Superior temporal gyrus (tissue), 1 donor: Measurements from ENCODE around the gene DNMBP.
"Not testable (repeated sequence)": the region's sequence is repeated elsewhere in the genome, so short reads cannot be mapped to it uniquely, and the experiment has no call there.

Experiments used
- DNase-seq: peaks from one replicate; pipeline ENCODE4 v3.0.0-alpha.2; 2016; ENCODE audit errors: extremely low spot score

Gene DNMBP

DNA sequence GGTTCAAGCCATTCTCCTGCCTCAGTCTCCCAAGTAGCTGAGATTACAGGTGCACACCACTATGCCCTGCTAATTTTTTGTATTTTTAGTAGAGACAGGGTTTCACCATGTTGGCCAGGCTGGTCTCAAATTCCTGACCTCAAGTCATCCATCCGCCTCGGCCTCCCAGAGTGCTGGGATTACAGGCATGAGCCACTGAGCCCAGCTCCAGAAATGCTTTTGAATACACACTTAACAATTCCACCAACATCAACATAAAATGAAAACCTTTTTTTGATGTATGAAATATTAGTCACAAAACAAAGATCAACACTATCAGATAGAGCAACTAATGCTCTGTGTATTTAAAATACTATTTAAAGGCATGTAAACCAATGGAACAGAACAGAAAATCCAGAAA is 63.7 kb downstream of the DNMBP start:
- DNase-seq = not testable (repeated sequence)

DNA sequence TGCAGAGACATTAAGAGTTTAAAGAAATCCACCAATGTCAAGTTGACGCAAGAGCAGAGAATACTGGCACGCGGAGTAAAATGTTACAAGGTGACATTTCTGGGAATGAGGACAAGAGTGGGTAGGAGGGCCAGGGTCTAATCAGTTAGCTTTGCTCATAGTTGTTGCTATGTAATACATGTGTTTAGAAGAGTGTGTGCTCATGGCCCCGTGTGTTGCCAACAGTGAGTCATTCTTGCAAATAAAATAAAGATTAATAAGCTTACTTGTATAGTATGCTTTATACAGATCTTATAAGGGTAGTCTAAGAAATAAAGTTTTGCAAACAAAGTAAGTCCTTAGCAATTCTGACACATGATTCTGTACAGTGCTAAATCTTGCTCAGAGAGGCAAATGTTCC is 64.5 kb downstream of the DNMBP start:
- no peak for DNase-seq

DNA sequence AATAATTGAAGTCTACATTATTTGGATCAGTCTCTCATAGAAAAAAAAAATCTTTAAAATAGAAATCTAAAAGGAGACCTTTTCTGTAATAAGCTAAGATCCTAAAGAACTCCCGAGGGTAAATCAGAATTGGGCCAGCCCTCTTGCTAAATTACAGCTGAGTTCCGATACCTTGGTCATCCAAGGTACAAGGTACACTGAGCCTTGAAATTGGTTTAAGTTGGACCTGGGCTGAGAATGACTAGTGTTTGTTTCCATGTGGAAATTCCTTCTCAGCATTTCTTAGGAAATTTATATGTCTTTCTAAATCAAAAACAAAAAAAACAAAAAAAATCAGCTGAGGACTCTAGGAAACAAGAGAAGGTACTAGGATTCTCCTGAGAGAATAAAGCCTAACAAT is 64.9 kb downstream of the DNMBP start:
- no peak for DNase-seq

DNA sequence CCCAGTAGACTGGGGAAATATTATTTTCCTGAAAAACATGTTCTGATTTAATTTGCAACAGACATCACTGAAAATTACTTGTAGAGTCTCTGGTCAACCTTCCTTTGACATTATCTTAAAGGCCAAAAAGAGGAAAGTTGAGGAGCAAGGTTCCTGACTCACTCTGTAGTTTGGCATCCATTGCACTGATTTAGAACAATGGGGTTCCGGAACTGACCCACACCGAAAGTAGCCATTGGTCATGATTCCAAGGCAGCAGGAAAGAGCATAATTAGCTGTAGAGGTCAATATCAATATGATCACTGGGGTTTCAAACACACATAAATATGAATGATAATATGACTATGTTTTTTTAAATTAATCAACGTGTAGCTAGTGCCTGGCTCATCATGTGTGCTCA is 65.8 kb downstream of the DNMBP start:
- DNase-seq = no peak

DNA sequence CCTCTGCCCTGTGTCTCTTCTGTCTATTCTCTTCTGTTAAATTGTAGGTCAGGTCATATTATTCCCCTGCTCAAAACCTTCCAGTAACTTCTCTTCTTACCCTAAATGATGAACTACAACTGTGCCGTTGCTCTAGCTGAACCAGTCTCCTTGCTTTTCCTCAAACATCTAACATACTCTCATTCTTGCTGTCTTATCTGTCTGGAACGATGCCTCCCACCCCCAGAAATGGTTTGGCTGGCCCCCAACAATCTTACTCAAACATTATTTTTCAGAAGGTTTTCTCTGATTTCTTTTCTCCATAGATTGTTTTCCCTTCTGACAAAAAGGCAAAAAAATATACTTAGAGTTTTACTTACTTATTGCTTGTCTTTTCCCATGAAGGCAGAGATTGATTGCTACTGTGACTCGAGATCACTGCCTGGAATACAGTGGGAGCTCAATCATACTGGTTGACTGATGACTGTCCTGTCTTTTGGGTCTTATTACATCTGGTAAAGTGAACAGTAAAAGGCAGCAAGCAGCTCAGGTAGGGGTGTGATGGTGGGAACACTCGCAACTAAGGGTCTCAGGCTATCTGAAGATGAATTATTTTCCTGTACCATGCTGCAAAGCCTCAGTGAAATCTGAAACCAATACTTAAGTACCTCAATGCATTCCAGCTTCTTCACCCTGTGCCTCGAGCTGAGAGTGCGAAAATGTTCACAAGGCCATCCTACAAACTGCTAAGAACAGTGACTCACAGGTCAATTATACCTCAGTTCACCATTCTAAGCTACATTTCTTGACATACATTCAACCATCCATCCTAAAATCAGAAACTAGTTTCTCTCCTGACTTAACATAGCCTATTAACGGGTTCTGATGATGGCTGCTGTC is 67.6 kb downstream of the DNMBP start:
- no peak for DNase-seq

DNA sequence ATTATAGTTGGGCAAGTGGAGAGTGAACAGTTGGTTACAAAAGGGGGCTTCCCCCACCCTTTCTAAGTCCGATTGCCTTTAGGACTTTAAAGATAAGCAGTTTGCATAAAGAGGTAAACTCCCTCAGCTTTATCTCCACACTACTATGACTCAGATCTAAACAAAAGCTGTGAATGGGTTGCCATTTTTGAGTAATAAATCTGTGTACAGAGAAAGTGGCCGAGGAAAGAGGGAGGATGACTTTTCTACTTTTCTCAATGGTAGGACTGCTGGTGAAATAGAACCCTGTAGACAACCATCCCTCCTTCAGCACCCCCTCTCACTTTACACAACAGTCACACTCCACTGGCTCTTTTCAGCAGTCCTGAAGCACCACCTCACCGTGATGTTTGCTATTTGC is 71.2 kb downstream of the DNMBP start:
- no peak for DNase-seq

DNA sequence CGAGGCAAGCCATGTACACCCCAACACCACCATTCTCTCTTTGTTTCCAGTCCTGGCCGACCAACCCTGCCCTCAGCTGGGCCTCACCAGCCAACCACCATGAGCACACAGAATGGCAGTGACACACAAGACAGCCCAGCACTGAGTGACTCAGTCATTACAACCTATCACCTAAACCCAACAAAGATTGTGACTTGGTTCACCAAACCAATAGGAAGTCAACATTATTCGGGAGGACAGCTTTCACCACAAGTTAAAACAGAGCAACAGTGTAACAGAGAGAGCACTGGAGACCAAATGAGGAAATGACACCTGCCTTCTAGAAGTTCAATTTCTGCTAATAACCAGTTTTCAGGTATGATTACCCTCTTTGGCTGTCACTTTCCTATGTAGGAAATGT is 72.1 kb downstream of the DNMBP start:
- no peak for DNase-seq

DNA sequence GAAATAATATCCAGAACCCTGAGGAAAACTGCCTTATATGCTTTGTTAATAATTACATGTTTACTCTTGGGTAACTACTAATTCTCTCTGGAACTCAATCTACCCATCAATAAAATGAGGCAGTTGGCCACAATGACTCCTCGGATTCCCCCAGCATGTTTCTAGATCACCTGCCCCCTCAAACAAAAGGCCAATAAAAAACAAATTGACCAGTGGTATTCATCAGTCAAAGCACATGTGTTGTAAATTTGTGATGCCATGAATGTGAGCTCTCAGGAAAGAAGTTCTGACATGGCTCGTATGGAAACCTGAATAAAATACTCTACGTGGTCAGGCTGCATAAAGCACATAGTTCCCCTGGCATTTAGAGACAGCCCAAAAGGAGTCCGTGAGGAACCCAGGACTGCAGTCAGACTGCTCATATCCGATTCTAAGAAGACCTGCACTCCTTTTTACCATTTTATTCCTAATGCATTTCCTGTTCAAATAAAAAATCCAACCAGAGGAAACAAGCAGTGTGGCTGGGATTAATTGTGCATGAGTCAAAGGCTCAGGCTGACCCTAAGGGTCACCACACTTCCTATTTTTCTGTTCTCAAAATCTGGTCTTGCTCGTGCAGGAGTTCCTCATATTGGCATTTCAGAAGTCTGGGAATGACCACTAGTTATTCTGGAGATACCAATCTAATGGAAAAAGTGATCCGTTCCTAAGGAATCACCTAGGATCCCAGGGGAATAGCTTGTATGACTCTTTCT is 77.4 kb downstream of the DNMBP start:
- not testable (repeated sequence) for DNase-seq

DNA sequence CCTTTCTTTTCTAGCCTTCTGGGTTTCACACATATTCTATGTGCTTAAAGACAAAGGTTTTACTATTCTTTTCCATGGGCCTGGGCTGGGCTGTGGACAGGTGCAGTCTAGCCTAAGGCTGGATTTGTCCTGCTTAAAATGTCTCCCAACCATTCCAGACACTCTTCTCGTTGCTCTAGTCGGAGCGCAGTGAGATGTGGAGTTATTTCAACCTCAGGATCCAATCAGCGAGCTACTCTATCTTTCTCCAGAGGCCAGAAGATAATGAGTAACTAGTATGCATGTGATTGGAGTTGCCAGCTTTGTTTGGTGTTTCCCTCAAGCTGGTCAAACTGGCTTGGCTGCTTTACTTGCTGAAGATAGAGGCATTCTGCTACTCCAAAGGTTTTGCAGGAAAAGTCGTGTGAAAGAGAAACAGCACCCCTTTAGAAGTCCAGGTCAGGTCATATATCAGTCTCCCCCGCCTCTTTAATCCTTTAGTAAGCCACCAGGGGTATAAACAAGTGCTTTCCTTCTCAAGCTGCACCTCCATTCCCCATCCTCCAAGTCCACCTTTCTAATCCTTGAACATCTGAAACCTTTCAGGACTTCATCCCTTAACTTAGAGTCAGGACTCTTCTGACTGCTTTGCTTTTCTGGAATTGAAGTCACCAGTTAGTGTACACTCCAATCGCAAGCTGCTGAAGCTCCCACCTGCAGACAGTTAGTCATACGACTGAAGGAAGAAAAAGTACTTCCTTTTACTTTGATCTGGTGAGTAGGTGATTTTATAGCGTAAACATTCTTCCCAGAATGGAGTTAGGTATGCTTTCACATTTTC is 78.8 kb downstream of the DNMBP start:
- no peak for DNase-seq

DNA sequence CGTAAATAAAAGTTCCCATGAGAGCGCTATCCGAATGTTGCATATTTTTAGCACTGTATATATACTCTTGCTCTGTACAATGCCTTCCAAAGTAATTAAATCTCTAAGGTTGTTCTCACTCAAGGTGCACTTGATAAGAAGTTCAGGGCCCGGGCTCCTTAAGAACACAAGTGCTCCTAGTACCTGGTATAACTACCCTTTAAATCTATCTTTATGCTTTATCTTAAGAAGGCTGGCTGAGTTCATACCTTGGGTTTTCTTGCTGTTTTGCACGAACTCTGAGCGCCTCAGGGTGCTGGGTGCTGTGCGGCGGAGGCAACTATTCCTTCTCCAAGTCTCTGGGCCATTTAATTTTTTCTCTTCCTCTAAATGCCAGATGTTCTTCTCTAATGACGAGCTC is 80.4 kb downstream of the DNMBP start:
- no peak for DNase-seq

DNA sequence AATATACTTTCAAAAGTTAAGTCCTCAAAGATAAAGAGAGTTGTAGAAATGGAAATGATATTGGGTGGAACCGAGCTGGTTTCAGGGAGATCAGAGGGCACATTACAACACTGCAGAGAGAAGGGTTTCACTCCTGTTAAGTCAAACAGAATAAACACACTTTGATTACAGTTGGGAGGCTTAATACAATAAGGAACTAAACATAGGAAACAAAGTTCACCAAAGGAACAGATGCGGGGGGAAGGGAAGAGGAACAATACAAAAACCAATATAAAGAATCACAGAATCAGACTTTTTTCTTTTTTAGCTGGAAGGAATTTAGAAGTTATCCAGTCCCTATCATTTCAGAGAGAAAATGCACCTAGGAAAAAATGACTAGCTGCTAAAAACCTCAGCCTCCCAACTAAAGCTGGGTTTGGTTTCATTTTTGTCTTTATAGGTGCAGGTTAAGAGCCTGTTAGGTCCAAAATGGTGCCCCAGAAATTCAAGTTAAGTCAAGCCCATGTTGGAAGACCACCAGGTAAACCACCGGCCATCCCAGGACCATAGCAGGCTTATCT is 81.9 kb downstream of the DNMBP start:
- DNase-seq = no peak

DNA sequence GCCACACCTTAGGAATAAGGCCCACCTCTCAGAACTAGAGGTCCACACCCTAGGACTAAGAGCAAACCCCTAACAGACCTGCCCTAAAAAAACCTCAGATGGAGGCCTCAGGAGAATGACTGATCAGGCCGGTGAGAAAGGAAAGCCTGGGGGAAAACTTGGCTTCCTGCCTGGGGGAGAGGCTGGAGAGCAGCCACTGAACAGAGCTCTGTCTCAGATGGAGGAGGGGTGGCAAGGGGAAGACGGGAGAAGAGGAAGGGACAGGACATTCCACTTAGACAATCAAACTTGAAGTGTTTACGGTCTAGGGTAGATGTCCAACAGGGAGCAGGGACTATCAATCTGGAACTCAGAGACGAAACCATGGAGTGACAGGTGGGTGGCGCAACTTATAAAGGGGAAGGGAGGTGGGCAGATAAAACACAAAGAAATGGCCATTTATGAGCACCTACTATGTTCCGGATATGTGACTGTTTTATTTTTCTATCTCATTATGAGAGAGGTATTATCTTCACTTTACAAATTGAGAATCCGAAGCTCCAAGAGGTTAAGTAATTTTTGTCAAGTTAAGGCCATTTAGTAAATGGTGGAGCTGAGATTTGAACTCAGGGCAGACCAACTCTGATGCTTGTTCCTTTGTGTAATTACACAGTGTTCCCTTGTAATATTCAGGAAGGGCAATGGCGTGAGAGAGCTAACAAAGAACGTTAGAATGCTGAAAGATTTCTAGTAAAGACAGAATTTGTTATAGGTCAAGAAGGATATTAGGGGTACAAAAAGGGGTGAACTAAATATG is 82.6 kb downstream of the DNMBP start:
- no peak for DNase-seq

DNA sequence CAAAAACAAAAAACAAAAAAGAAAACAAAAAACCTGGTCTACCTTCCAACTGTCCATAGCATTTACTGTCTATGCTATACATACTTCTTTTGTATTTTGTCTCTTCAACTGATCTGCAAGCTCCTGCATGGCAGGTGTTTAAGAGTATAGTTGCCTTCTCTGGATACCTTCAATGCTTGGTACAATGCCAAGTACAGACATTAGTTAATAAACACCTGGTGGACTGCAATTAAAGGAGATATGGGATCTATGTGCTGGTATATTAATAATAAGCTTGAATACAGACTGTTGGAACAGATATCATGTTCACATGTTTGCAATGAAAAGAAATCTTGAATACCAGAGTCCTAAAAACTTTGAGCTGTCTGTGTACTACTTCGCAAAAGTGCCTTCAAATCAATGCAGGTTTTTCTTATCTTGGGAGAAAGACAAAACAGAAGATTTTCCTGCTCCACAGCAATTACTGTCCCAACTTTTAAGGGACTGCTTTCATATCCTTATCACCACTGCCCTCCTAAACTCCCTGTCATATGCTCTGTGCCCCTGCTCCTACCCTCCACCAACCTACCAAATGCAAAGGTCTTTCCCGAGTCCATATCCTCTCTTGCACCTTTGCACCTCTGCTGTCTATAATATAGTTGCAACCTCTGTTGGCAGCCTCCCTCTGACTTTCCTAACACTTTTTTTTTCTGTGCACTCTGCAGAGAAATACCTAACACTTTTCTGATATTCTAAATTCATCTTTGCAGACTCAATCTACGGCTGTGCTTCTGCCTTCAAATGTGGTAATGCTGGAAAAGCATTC is 85.1 kb downstream of the DNMBP start:
- DNase-seq = no peak

DNA sequence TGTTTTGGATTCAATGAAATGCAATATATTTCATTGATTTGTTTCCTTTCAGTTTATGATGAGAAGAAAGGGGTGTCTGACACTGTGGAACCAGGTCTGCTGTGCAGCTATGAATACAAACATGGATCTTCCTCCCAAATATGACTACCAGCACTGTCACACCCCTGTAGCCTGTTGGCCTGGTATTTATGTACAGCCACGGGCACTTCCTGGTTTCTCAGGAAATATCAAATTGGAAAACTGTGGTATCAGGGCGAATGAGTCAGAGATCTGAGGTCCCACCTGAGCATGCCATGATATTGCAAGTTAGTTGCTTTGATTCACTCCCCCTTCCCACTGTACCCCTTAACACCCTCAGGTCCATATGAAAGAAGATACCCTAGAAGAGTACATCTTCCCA is 87.8 kb downstream of the DNMBP start:
- DNase-seq = no peak

DNA sequence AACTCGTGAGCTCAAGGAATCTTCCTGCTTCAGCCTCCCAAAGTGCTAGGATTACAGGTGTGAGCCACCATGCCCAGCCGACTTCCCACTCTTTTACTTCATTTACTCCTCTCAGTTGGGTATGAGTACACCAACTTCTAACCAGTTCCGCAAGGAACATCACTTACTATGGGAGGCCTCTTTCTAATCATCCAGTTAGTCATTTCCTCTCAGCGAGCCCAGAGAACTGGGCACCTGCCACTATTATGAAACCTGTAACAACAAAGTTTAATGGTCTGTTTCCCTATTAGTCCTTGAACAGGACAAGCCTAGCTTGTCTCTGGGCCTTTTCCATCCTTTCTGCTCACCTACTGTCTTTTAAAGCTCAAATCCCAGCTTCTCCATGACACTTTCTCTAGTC is 88.8 kb downstream of the DNMBP start:
- no peak for DNase-seq

DNA sequence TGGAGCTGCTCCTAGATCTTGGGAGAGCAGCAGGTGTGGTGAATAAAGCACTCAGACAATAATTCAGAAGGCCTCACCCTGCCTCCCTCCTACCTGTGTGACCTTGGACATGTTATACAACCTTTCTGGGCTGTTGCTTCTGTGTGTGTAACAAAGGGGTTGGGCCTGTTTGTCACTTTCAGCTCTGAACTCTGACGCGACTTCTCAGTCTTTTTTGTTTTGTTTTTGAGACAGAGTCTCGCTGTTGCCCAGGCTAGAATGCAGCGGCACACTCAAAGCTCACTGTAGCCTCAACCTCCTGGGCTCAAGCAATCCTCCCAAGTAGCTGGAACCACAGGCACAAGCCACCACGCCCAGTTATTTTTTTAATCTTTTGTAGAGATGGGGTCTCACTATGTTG is 89.3 kb downstream of the DNMBP start:
- DNase-seq = no peak

DNA sequence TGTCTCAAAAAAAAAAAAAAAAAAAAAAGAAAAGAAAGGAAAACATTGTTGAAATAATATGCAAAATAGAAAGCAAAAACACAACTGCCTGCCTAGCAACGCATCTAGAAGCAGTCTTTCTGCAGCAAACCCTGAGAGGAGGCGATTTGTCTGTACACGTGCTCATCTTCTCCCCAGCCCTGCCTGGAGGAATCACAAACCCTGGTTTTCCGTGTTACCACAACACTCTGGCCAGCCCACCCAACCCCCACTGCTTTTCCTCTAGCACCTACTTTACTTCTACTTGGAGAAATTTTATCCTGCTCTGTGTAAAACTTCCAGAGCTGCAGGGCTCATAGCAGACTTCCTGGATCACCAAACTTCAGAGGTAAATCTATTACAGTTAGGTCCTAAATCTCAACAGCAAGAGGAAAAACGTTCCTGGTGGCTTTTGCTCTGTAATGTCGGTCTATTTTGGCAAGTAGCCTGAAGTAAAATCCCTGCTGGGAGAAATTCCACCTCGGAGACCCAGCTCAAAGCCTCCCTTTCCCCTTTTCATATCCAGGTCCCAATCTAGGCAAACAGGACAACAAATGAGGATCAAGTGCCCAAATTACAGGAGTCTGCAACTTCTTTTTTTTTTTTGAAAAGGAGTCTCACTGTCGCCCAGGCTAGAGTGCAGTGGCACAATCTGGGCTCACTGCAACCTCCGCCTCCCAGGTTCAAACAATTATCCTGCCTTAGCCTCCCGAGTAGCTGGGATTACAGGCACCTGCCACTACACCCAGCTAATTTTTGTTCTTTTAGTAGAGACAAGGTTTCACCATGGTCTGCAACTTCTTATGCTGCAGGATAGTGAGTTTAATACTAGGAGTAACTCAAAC is 91.6 kb downstream of the DNMBP start:
- no peak for DNase-seq

DNA sequence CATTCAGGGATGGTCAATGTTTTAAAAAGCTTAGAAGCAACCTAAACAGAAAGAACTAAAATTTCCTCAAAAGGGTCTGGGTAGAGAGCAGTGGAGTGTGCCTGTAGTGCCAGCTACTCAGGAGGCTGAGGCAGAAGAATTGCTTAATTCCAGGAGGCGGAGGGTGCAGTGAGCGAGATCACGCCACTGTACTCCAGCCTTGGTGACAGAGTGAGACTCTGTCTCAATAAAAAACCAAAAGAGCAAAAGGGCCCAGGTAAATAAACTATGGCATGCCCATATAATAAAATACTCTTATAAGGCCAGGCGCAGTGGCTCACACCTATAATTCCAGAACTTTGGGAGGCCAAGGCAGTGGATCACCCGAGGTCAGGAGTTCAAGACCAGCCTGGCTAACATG is 93.0 kb downstream of the DNMBP start:
- no peak for DNase-seq

DNA sequence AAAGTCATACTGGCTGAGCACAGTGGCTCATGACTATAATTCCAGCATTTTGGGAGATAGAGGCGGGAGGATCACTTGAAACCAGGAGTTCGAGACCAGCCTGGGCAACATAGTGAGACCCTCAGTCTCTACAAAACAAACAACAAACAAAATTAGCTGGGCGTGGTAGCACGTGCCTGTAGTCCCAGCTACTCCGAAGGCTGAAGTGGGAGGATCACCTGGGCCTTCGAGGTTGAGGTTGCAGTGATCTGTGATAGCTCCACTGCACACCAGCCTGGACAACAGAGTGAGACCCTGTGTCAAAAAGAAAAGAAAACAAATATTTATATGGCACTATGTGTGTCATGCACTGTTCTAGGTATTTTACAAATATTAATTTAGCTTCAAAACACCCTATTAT is 94.3 kb downstream of the DNMBP start:
- no peak for DNase-seq
